ENCODE results near the gene RSPO4.

Gene RSPO4

DNA sequence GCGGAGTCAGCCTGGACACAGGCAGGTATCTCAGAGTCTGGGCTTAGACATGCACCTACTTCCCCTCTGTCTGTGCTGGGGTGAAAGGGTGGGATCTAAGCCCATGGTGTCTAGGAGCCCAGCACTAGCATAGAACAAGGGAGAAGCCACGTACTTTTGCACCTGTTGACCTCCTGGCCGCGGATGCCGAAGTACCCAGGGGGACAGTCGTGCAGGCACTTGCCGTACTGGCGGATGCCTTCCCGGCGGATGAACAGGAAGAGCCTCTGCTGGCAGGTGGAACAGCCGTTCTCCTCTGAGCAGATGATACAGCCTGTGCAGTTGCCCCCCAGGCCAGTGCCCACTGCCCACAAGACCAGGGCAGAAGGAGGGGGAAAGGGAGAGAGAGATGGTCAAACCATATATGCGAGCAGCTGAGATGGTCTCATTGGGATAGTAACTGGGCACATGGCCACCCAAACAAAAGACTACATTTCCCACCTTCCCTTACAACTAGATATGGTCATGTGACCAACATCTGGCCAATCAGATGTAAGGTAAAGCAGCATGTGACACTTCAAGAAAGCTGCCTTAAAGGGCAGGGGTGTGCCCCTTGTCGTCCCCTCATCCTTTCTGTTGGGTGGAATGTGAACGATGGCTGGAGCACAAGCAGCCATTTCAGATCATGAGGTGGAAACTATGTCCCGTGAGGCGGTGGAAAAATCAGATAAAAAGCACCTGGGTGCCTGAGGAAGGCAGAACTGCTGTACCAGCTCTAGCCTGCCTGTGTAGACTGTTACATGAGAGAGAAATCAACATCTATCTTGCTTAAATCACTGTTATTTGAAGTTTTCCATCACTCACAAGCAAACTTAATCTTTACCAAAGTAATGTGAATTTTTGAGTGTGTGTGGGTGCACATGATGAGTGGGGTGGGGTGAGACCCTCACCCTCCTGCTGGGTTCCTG lies 34.0 kb downstream of the RSPO4 start:
- peak; percentile 8 for DNase-seq (ENCODE audit: low spot score)

- DNase-seq (ENCODE audit: low spot score): no peak
These were observed 36.2 kb downstream of the RSPO4 start for GRCh38 chr20:965956-966355.

GRCh38 chr20:963795-964194 lies 38.3 kb downstream of the RSPO4 start:
- DNase-seq (ENCODE audit: low spot score): no peak

DNA sequence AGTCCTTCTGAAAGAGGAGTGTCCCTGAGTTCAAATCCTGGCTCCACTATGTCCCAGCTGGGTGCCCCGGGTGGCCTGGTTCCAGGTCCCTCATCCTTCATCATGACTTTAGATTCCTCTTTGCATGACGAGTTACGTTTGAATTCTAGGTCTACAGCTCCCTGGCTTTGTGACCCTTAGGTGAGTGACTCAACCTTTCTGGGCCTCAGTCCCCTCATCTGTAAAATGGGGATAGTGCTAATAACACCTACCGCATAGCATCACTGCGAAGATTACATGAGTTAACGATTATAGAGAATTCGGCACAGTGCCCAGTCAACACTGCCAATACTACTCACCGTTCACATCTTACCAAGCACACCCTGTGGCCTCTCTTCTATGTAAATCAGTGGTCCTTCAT lies 39.4 kb downstream of the RSPO4 start:
- no peak for DNase-seq (ENCODE audit: low spot score)

GRCh38 chr20:962223-962622 lies 39.9 kb downstream of the RSPO4 start:
- DNase-seq (ENCODE audit: low spot score): no peak

DNA sequence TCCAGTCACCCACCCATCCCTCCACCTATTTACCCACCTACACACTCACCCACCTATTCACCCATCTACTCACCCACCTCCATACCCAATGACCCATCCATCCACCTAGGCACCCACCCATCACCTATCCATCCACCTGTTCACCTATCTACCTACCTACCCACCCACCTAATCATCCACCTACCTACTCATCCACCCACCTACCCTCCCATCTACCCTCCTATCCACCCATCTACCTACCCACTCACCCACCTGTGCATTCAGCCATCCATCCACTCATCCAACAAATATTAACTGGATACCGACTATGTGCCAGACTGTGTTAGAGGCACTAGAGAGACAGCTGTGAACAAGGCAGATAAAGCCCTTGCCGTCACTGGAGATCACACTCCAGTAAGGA lies 40.3 kb downstream of the RSPO4 start:
- DNase-seq (ENCODE audit: low spot score): no peak

DNA sequence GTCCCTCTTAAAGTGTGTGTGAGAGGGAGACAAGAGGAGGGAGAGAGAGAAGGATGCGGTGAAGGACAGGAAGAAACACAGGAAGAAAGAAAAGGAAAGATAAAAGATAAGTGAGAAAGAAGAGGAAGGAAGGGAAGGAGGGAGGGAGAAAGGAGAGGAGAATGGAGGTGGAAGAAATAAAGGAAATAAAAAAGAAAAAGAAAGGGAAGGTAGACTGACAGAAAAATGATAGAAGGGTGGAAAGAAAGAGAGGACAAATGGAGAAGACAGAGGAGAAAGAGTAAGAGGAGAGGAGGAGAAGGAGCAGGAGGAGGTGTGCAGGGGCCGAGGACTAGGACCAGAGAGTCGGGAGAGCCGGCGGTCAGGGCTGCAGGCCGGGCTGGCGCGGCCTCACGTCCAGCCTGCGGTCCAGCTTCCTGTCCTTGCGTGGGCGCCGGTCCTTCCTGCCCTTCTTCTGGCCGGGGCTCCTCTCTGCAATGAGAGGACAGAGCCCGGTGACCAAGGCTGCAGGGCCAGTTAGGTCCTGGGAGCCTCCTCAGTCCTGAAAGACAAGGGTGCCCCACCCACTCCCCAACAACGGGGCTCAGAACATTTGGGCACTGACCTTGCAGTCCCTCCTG lies 42.0 kb downstream of the RSPO4 start:
- DNase-seq (ENCODE audit: low spot score): no peak

- no peak for DNase-seq (ENCODE audit: low spot score)
These were observed 42.9 kb downstream of the RSPO4 start for GRCh38 chr20:958936-959815.

DNA sequence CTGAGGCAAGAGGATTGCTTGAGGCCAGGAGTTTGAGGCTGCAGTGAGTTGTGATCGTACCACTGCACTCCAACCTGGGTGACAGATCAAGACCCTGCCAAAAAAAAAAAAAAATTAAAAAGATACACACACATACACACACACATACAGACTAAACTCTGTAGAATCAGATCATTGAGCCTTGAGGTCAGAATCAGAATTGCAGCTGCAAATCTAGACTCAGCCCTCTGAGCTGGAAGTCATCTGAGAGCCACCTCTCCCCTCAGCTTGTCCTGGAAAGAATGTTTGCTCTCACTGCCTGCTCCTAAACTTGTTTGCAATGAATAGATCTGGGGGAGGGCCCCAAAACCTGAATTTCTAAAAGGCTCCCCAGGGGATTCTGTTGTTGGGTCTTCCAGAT lies 44.6 kb downstream of the RSPO4 start:
- DNase-seq (ENCODE audit: low spot score): no peak

DNA sequence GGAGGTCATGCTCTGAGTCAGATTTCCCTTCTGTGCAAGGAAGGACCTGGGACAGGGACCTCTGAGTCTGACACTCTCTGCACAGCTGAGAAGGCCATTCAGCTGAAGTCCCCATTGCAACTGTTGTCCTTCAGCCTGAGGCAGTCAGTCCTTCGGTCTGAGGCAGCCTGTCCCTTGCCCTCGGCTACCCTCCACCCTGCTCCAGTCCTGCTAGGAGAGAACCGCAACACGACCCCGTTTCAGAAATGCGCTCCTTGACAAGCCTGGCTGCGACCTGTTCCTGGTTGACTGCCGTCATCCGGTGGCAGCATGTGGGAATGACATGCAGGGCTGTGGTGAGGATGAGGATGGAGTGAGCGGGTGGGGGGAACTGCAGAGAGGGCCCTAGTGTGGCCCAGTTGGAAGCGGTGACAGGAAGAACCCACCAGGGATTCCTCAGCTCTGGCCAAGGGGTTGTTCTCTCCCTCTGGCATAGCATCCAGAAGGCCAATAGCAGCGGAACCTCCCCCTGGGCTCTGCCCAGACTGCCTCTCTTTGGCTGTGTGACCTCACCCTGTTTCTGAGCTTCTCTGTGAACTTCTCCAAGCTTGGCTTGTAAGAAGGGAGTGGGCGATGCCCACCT lies 45.7 kb downstream of the RSPO4 start:
- peak; percentile 73 for DNase-seq (ENCODE audit: low spot score)

GRCh38 chr20:955656-956055 lies 46.5 kb downstream of the RSPO4 start:
- no peak for DNase-seq (ENCODE audit: low spot score)

DNA sequence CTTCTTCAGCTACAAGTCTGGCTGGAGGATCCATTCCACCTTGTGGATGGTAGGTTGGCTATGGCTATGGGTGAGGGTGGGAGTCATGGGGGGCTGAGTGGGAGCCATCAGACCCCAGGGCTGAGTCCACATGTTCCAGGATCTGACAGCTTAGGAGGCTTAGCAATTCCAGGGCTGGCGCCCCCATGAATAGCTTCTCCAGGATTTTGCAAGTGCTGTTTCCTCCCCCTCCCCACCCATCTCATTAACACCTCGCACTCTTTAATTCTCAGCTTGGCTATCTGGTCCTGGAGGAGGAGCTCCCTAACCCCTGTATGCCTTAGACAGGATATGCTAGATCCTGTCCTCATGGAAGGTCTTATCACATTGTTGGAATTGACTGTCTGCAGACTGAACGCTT lies 47.0 kb downstream of the RSPO4 start:
- no peak for DNase-seq (ENCODE audit: low spot score)

DNA sequence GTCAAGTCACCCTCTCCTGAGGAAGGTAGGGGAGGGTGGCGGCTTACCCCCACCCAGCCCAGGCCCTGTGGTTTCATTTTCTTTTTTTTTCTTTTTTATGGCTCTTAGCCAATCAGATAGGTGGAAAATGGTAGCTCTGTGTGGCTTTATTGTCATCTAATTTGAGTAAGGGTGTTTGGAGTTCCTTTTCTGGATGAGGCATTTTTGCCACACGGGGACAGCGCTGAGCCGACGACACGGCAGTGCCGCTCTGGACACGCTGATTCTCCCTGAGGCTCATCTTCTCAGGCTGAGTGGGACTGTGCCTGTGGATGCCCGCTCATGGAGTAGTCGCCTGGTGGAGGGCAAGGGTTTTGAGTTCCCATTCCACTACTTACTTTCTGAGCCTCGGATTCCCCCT lies 48.4 kb downstream of the RSPO4 start:
- DNase-seq (ENCODE audit: low spot score): no peak

GRCh38 chr20:952196-952795 lies 49.8 kb downstream of the RSPO4 start:
- no peak for DNase-seq (ENCODE audit: low spot score)

GRCh38 chr20:951384-952169 lies 50.5 kb downstream of the RSPO4 start:
- DNase-seq (ENCODE audit: low spot score): no peak

DNA sequence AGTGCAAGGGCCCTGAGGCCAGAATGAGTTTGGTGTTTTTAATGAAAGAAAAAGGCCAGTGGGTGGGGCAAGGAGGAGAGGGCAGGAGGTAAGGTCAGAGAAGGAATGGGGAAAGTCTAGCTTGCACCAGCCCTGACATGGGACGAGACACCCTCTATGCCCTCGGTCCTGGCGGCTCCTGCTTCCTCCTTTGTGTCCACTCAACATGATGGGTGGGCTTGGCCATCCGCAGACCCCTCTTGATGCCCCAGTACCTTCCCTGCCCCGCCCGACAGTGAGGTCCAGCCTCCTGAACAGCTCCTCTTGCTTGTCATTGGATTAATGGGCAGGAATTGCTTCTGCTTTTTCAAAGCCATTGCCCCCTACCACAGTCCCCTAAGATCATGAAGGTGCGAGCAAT lies 52.4 kb downstream of the RSPO4 start:
- no peak for DNase-seq (ENCODE audit: low spot score)

DNA sequence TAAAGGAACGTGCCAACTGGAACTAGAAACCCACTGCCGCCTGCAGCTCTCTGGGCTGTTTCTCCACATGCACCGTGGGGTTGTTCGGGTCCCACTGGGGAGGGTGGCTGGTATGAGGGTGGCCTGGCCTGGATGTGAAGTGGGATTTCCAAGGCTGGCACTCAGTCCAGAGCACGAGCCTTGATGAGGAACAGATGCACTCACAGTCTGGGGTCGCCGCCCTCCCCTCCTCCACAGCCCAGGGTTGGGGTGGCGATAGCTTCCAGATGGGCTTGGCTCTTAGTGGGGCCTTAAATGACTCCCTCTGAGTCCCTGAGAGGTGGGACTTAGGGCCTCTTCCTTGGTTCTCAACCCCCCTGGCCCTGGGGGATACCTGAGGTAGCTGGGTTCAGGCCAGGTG lies 55.3 kb downstream of the RSPO4 start:
- DNase-seq (ENCODE audit: low spot score): no peak

DNA sequence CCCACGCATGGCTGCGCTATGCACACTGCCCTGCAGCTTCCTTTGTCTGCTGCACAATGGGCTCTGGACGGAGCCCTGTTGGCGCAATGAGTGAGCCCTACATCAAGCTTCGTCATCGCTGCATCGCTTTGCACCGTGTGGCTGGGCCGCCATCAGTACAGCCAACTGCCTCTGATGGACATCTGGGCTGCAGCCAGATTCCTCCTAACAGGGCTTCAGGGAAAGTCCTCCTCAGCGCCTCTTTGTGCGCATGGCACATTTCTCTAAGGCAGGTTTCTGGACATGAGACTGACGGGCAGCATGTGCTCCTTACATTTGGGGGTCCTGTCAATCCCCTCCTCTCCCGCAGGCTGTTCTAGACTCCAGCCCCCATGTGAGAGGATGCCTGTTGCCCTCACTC lies 56.3 kb downstream of the RSPO4 start:
- DNase-seq (ENCODE audit: low spot score): no peak

GRCh38 chr20:944774-945410 lies 57.2 kb downstream of the RSPO4 start:
- no peak for DNase-seq (ENCODE audit: low spot score)

GRCh38 chr20:944148-944547 lies 58.0 kb downstream of the RSPO4 start:
- no peak for DNase-seq (ENCODE audit: low spot score)
